Amygdala (tissue), 56 donors: ENCODE measurements around the gene EPB41L5.
"Not testable (repeated sequence)": the region's sequence is repeated elsewhere in the genome, so short reads cannot be mapped to it uniquely, and the experiment has no call there.

Source experiments
- DNase-seq, 56 donors: peaks; one replicate each; lab custom pipeline; 2025; lab: John Stamatoyannopoulos, UW

The EPB41L5 gene

DNA sequence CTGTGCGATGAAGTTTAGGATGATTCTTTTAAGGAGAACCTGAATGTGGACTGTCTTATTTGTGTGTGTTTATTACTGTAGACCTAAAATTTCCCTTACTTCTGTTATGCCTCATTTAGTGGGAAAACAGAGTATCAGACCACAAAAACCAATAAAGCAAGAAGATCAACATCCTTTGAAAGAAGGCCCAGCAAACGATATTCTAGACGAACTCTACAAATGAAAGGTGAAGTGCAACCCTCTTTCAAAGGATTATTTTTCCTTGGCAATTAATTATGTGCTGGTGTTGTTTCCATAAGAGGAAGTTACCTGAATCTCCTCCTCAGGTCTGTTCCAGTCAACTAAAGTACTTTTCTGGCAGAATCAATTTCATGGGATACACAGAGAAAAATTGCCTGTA is 78.6 kb downstream of the EPB41L5 start:
- no peak for DNase-seq

DNA sequence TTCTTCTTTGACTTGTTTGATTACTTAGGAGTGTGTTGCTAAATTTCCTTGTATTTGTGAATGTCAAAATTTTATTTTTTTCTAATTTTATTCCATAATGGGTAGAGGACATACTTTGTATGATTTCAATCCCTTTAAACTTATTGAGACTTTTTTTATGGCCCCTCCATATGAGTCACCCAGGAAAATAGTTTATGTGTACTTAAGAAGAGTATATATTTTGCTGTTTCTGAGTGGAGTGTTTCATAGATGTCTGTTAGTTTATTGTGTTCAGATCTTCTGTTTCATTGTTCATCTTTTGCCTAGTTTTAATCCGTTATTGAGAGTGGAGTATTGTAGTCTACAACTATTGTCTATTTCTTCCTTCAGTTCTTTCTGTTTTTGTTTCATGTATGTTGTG is 81.9 kb downstream of the EPB41L5 start:
- no peak for DNase-seq

- no peak for DNase-seq
These were observed 87.8 kb downstream of the EPB41L5 start for GRCh38 chr2:120100627-120101026.

GRCh38 chr2:120103723-120104467 is 91.0 kb downstream of the EPB41L5 start:
- DNase-seq = no peak

GRCh38 chr2:120104772-120105171 is 91.9 kb downstream of the EPB41L5 start:
- no peak for DNase-seq

DNA sequence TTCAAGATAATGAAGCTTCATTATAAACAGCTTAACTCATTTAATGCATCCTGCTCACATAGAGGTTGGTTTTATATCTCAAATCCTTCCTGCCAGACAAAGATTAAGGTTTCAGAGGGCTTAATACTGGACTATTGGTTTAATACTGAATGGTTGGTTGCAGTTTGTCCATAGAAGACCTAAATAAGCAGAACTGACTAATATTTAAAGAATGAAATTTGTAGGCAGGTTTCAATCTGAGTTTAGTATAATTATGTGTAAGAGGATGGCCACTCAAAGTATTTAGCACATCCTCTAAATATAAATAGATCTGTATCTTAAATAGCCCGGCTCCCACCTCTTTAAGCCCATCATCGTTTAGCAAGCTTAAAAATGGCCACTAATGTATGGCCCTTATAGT is 92.5 kb downstream of the EPB41L5 start:
- no peak for DNase-seq

DNA sequence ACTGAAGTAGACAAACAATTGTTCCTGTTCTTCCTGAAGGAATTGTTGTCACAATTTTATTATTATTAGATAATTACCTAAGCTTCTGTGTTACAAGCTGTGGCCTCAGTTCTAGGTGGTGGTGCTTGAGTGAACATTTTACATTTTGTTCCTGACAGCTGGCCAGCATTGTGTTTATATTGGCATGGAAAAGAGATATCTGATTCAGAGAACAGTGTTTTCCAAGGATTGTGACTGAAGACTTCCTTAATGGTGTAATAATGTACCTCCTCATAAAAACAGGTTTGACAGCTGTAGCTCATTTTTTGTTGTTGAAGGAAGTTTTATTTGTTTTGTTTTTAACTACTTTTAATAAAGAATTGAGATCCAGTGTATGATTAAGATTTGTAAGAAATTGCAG is 95.2 kb downstream of the EPB41L5 start:
- no peak for DNase-seq

- no peak for DNase-seq
These were observed 95.9 kb downstream of the EPB41L5 start for GRCh38 chr2:120108749-120109148.

- DNase-seq = peak in 1 of 56 donors; percentile 22
These were observed 96.5 kb downstream of the EPB41L5 start for GRCh38 chr2:120109186-120110061.

DNA sequence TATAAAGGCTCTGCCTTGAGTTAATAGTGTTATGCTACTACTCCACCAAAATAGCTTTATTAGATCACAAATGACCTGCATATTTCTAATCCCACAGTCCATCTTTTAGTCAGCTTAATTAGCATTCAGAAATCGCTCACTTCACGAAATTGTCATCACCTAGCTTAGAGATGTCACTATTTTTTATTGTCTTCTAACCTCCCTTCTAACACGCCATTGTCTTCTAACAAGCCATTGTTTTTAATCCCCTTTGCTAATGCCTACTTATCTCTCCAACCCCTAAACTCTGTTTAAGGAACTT is 97.1 kb downstream of the EPB41L5 start:
- DNase-seq = no peak

DNA sequence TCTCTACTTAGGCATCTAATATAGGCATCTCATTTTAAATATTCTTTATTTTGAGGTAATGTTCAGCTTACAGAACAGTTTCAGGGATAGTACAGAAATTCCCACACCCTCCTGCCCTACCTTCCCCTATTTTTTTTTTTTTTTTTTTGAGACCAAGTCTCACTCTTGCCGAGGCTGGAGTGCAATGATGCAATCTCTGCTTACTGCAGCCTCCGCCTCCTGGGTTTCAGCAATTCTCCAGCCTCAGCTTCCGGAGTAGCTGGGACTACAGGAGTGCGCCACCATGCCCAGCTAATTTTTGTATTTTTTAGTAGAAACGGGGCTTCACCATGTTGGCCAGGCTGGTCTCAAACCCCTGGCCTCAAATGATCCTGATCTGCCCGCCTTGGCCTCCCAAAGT is 97.6 kb downstream of the EPB41L5 start:
- no peak for DNase-seq

GRCh38 chr2:120111193-120111592 is 98.3 kb downstream of the EPB41L5 start:
- DNase-seq = no peak

DNA sequence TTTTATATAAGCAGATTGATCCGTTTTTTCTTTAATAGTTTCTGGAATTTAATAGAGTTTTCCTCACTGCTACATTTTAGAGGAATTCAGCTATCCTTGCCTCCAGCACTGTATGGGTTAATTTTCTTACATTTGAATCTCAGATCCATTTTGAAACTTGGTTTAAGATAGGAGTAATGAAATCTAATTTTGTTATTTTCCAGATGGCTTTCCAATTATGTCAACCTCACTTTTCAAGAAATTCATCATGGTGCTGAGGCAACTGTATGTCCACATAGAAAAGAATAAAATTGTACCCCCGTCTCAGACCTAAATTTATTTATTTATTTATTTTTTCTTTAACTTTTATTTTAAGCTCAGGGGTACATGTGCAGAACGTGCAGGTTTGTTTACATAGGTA is 105.1 kb downstream of the EPB41L5 start:
- no peak for DNase-seq

DNA sequence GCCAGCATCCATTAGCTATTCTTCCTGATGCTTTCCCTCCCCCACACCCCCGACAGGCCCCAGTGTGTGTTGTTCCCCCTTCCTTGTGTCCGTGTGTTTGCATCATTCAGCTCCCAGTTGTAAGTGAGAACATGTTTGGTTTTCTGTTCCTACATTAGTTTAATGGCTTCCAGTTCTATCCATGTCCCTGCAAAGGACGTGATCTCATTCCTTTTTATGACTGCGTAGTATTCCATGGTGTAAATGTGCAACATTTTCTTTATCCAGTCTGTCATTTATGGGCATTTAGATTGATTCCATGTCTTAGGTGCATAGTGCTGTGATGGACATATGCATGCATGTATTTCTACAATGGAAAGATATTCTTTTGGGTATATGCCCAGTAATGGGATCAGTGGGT is 105.6 kb downstream of the EPB41L5 start:
- no peak for DNase-seq

DNA sequence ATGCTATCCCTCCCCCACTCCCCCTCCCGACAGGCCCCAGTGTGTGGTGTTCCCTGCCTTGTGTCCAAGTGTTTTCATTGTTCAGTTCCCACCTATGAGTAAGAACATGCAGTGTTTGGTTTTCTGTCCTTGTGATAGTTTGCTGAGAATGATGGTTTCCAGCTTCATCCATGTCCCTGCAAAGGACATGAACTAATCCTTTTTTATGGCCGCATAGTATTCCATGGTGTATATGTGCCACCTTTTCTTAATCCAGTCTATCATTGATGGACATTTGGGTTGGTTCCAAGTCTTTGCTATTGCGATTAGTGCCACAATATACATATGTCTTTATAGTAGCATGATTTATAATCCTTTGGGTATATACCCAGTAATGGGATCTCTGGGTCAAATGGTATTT is 108.5 kb downstream of the EPB41L5 start:
- not testable (repeated sequence) for DNase-seq

DNA sequence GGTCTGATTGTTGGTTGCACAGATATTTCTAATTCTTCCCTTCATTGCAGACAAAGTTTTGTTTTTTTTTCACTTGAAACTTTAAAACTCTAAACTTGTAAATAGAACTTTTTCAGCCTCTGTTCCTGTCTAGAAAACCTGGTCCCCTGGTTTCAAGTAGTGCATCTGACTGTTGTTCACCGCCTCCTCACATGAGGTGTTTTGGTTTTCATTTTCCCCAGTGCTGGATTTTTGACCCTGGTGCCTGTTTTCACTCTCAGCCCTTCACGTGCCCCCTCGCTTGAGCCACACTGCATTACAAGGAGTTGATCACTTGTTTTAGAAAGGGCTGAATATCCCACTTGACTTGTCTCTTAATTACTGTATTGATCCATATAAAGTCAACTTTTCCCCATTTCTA is 110.2 kb downstream of the EPB41L5 start:
- DNase-seq = no peak

DNA sequence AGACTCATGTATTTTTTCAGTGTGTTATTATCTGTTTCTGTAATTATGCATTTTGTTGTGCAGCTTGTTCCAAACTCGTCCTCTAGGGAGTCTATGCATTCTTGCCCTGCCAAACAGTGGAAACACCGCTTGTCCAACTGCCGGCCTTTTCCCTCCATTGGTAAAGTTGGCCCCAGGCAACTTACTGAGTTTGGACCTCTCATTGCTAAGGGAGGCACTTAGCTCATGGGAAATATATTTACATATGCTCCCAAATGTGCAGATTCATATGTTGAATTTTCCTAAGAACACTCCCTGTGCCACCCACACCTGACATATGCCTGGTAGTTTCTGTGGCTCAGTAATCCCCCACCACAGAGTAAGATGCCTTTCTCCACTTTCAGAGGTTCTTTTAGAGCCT is 112.3 kb downstream of the EPB41L5 start:
- DNase-seq = no peak

DNA sequence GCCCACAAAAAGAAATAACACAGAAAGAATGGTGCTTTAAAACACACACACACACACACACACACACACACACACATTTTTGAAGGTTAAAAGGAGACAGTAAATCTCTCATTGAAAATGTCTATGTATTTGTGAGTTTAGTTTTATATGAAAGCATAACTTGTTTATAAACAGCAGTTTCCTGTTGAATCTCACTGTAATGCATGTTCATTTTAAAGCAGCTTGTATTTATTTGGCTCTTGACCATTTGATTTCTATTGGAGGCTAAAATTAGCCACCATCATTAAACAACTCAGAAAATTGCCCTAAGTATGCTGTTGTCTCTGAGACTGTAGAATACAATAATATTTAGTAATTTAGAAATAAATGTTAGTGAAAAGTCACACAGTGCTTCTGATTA is 115.3 kb downstream of the EPB41L5 start:
- no peak for DNase-seq

DNA sequence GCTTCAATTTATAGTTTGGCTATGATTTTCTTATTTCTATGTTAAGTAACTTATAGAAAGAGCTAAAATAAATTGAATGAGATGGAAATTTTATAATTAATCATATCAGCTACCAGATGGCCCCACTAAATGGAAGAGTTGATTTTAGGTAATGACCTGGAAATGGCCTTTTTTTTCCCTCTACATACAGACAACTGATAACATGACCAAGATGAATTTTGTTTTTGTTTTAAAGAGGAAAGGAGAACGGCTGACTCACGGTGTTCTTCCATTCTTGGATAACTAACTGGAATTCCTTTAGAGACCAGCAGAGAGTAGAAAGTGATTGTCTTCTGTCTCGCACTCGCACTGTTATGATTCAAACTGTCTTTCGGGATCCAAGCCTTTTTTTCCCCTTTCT is 119.3 kb downstream of the EPB41L5 start:
- no peak for DNase-seq

DNA sequence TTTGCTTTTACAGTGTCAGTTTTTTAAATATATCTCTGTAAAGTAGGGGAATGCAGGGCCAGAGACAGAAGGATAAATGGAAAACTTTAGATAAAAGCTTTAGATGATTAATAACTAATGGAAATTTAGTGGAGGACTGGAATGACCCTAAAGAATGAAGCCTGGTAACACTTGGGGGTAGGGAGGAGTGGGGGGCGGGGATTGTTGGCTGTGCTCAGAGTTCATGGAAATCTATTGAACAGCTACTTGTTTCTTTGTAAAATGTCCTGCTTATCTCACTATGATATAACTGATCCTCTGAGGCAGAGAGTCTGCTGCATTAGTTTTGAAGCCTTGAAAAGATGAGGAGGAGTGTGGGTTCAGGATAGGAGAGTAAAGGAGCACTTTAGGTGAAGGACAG is 119.8 kb downstream of the EPB41L5 start:
- no peak for DNase-seq

DNA sequence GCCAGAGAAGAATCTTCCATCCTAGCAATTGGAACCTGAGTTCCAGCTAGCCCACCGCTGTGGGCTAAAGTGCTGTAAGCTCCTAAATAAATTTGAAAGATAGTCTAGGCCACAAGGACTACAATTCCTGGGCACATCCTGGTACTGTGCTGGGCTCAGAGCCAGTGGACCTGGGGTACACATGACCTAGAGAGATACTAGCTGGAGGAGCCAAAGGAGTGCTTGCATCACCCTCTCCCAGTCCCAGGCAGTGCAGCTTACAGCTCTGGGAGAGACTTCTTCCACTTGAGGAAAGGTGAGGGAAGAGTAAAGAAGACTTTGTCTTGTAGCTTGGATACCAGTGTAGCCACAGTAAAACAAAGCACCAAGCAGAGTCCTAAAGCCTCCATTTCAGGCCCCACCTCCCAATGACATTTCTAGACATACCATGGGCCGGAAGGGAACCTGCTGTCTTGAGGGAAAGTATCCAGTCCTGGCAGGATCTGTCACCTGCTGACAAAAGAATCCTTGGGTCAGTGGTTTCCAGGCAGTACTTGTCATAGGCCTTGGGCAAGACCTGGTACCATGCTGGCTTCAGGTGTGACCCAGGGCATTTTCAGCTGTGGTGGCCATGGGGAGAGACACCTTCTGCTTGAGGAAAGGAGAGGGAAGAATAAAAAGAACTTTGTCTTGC is 120.8 kb downstream of the EPB41L5 start:
- no peak for DNase-seq

DNA sequence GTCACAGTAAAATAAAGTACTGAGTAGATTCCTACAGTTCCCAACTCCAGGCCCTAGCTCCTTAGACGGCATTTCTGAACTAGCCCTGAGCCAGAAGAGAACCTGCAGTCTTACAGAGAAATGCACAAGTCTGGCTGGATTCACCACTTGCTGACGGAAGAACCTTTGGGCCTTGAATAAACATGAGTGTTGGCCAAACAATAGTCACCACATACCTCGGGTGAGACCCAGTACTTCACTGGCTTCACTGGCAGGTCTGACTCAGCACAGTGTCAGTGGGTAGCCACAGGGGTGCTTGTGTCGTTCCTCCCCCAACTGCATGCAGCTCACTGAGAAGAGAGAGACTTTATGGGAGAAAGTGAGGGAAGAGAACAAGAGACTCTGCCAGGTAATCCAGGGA is 121.4 kb downstream of the EPB41L5 start:
- DNase-seq = no peak
